GM21367 (cell line): ENCODE data around the gene ATR.
"Not testable (repeated sequence)": the region's sequence is repeated elsewhere in the genome, so short reads cannot be mapped to it uniquely, and the experiment has no call there.

ENCODE experiments used
- ATAC-seq: cut with Tn5 transposase; IDR thresholded peaks from one replicate; pipeline ENCODE4 v1.9.1; 2021; ENCODE audit not compliant: unreplicated experiment

The ATR gene

DNA sequence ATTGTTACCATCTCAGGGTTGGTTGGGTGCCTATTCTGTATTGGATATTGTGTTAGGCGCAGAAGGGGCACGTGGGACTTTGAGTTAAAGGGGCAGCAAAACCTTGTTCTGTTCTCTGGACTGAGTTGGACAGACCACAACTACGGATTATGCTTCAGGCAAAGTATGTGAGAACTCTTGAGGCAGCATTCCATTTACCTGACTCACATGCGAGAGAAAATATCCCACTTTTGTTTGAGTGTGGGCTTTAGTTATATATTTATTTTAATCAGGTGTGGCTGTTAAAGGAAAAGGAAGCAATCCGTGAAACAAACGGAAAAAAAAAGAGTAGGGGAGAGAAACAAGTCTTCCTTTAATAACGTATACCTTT, 17.0 kb upstream of the ATR start:
- ATAC-seq = no peak

GRCh38 chr3:142595141-142595540, 16.6 kb upstream of the ATR start:
- no peak for ATAC-seq

GRCh38 chr3:142592268-142592667, 13.7 kb upstream of the ATR start:
- ATAC-seq = not testable (repeated sequence)

- ATAC-seq = no peak
These were observed 10.2 kb upstream of the ATR start for GRCh38 chr3:142588703-142589102.

GRCh38 chr3:142586803-142587406, 8.4 kb upstream of the ATR start:
- no peak for ATAC-seq

- not testable (repeated sequence) for ATAC-seq
These were observed 2.5 kb upstream of the ATR start for GRCh38 chr3:142581070-142581469.

DNA sequence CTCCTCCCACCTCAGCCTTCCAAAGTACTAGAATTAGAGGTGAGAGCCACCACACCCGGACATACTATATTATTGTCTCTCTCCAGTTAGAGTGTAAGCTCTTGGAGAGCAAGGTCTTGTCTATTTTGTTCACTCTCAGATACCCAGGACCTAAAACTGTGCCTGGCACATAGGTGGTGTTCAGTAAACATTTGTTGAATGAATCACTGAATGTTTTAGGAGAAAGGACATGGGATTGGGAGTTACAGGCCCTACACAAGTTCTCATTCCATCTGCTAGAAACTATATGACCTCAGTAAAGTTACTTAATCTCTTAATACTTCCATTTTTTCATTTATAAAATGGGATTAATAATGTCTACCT, 1.5 kb upstream of the ATR start:
- ATAC-seq = no peak

- ATAC-seq = no peak
These were observed 721 bp downstream of the ATR start for GRCh38 chr3:142577696-142578328.

DNA sequence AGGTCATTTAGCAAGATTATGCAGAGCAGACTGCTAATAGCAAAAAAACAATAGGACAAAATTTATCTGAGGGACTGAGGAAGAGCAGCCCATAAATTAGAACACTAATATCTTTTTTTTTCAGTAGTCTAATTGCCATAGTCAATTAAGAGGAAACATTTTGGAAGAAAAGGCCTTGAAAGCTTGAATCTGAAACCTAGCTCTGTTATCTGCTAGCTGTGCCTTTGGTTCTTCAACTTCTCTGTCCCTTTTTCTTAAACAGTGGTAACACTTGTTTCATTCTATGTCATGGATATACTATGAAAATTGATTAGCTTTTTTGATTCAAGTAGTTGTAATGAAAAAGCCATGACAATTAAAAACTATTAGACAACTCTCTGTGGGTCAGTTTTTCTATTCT, 1.7 kb downstream of the ATR start:
- no peak for ATAC-seq

- ATAC-seq = no peak
These were observed 3.9 kb downstream of the ATR start for GRCh38 chr3:142574665-142575064.

DNA sequence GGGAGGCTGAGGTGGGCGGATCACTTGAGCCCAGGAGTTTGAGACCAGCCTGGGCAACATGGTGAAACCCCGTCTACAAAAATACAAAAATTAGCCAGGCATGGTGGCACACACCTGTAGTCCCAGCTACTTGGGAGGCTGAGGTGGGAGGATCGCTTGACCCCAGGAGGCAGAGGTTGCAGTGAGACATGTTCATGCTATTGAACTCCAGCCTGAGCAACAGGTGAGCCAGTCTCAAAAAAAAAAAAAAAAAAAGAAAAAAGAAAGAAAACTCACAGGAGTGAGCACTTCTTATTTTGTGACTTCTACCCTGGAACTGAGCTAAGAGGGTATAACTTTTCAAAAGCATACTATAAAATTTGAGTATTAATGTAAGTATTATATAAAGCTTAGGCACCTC, 4.3 kb downstream of the ATR start:
- not testable (repeated sequence) for ATAC-seq

GRCh38 chr3:142569422-142569821, 9.1 kb downstream of the ATR start:
- not testable (repeated sequence) for ATAC-seq

DNA sequence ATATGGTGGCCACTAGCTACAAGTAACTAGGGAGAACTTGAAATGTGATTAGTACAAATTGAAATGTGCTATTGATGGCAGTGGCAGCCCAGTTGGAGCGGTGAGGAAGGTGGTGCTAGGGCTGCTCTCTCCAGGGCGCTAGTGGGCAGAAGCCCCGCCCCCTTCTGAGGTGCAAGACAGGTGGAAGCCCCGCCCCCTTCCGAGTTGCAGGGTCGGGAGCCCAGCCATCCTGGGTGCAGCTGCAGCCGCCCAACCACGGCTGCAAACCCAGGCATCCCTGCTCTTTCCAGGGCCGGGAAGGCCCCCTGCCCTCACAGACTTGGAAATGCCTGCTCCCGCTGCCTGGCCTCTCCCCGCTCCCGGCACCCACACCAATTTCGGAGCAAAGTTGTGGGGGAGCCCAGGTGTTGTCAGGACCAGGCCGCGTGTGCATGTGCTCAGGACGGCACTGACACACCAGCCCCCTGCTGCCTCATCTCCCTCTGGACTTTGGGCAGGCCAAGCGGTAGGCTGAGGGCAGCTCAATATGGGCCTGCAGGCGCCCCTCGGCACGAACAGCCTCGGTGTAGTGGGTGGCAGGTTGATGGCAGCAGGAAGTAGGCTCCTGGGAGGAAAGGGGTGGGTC, 10.0 kb downstream of the ATR start:
- no peak for ATAC-seq

- ATAC-seq = no peak
These were observed 12.4 kb downstream of the ATR start for GRCh38 chr3:142566096-142566495.

- no peak for ATAC-seq
These were observed 15.0 kb downstream of the ATR start for GRCh38 chr3:142563496-142563997.

GRCh38 chr3:142560118-142560517, 18.4 kb downstream of the ATR start:
- ATAC-seq = no peak

- no peak for ATAC-seq
These were observed 24.8 kb downstream of the ATR start for GRCh38 chr3:142553741-142554140.

GRCh38 chr3:142552579-142552978, 26.0 kb downstream of the ATR start:
- not testable (repeated sequence) for ATAC-seq

- no peak for ATAC-seq
These were observed 28.5 kb downstream of the ATR start for GRCh38 chr3:142549986-142550385.

GRCh38 chr3:142543307-142543706, 35.2 kb downstream of the ATR start:
- no peak for ATAC-seq

DNA sequence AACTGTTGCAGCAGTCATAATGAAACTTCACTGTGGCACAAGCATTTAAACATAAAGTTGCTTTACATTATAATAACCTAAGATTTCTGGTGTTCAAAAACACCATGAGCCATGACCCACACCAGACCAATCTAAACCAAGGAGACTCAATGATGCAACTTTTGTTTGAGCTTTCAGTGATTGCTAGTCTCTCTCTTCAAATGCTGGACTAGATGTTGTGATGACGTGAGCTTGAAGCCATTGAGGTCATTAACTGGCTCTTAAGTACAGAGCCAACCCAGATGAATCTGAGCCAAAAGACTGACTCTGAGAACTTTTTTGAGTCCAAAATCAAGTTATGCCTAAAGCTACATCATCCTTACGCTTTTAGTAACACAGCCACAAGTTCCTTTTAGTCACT, 36.5 kb downstream of the ATR start:
- ATAC-seq = no peak

- ATAC-seq = no peak
These were observed 42.0 kb downstream of the ATR start for GRCh38 chr3:142536519-142536918.
